Tibial nerve (tissue), 4 donors: ENCODE results near the gene SLC9C1. TPM values are rescaled to one million over a fixed set of nuclear protein-coding genes. Genes with fewer than 3 reads are reported as not detected.

Source experiments
- DNase-seq, 2 donors: peaks; one replicate each; pipeline ENCODE4 v3.0.0-alpha.2; 2019; ENCODE audit warnings: low spot score in 2 of 2
- H3K27ac ChIP-seq, 4 donors: fragments of 200-600 bp; sonication (generic) in 3 of 4; one replicate each; pipeline ENCODE4 v1.5.1; 2017 to 2019; ENCODE audit warnings: mild to moderate bottlenecking in 1 of 4
- H3K27me3 ChIP-seq, 2 donors: fragments of 200-600 bp; sonication (generic) in 1 of 2; one replicate each; pipeline versions ENCODE4 v1.5.1 to v1.6.0; 2017 to 2019
- H3K36me3 ChIP-seq, 3 donors: fragments of 200-600 bp; sonication (generic); one replicate each; pipeline ENCODE4 v1.5.1; 2018 to 2019
- H3K4me1 ChIP-seq, 4 donors: fragments of 200-600 bp; sonication (generic) in 3 of 4; one replicate each; pipeline ENCODE4 v1.5.1; 2017 to 2019
- H3K4me3 ChIP-seq, 4 donors: fragments of 200-600 bp; sonication (generic) in 3 of 4; one replicate each; pipeline ENCODE4 v1.5.1; 2017 to 2019; ENCODE audit warnings: mild to moderate bottlenecking in 1 of 4, moderate library complexity in 1 of 4
- H3K9me3 ChIP-seq, 4 donors: fragments of 200-600 bp; sonication (generic) in 3 of 4; one replicate each; pipeline ENCODE4 v1.5.1; 2017 to 2019
- CTCF ChIP-seq, 5 experiments: fragments of 200-600 bp in 3 of 5; fragments of 450-650 bp in 2 of 5; sonication (generic) in 3 of 5; IDR thresholded peaks; one replicate each; pipeline ENCODE4 v1.5.1; 2016 to 2019; ENCODE audit warnings: antibody characterized with exemption in 5 of 5, mild to moderate bottlenecking in 3 of 5, moderate library complexity in 2 of 5
- EP300 ChIP-seq, 2 donors: sonication (generic); formaldehyde crosslinking; IDR thresholded peaks; one replicate each; pipeline ENCODE4 v1.6.1; 2017; ENCODE audit warnings: antibody characterized with exemption in 2 of 2, mild to moderate bottlenecking in 1 of 2
- POLR2A ChIP-seq, 2 donors: fragments of 450-650 bp; IDR thresholded peaks; one replicate each; pipeline ENCODE4 v1.6.1; 2017; ENCODE audit warnings: antibody characterized with exemption in 2 of 2, mild to moderate bottlenecking in 2 of 2, moderate library complexity in 2 of 2
- WGBS, 2 donors: methylation state at CpG; one replicate each; pipeline ENCODE4 v1.1.5; 2018; 5-methylcytosine and 5-hydroxymethylcytosine counted together
- total RNA-seq, 4 donors: library from RNA; depleted of rRNA; stranded (reverse); fragments of >200 nt; gene quantifications; one replicate each; pipeline ENCODE4 v1.1.0, GENCODE V29; 2016

SLC9C1 gene
- total RNA-seq, 4 donors from 2014 or later: not detected

DNA sequence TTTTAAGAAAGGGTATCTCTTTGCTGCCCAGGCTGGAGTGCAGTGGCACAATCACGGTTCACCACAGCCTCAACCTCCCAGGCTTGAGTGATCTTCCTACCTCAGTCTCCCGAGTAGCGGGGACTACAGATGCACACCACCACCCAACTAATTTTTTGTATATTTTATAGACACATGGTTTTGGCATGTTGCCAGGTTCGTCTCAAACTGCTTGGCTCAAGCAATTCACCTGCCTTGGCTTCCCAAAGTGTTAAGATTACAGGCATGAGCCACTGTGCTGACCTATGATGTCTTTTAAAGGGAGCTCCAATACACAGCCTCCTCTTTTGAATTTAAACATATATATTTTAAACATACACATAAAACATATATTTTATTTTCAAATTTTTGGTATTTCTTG is 60.9 kb downstream of the SLC9C1 start:
- no peaks in the 10 kb centered on the region for H3K36me3 ChIP-seq
- H3K4me3 ChIP-seq: no peak overlapping the region
- 77 to 79% methylated on average over 4 of the region's 4 CpGs for WGBS, 2 donors
- H3K9me3 ChIP-seq: peaks cover 0 to under 1% (median 0%) of the 10 kb centered on the region in 4 donors
- no peak overlapping the region for H3K27ac ChIP-seq
- H3K4me1 ChIP-seq: no peaks in the 10 kb centered on the region
- TF ChIP-seq POLR2A (IDR thresholded peaks at IDR 0.05) (no peak), EP300 (IDR thresholded peaks at IDR 0.05) (no peak), CTCF (IDR thresholded peaks at IDR 0.05) (no peak)
- no peaks in the 10 kb centered on the region for H3K27me3 ChIP-seq
- DNase-seq: no peak

DNA sequence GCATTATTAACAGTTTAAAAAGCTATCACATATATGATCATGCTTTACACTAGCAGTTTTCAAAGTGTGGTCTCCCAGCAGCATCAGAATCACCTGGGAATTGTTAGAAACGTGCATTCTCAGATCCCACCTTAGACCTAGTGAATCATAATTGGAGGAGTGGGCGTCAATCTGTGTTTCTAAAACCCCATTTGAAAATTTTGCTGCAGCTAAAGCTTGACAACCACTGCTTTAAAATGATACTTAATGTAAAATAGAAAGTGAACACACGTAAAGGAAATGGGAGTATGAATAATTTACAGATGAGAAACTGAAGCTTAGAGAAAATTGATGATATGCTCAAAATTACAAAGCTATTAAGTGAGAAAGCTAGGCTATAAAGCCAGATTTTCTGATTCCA is 62.3 kb downstream of the SLC9C1 start:
- Histone ChIP-seq H3K36me3 (no peaks in the 10 kb centered on the region), H3K4me3 (no peak overlapping the region), H3K4me1 (no peaks in the 10 kb centered on the region), H3K27me3 (no peaks in the 10 kb centered on the region), H3K9me3 (peaks cover 0 to 9% (median 0%) of the 10 kb centered on the region in 4 donors), H3K27ac (no peak overlapping the region)
- DNase-seq: no peak
- 73 to 80% methylated on average over 3 of the region's 3 CpGs for WGBS, 2 donors
- TF ChIP-seq EP300 (IDR thresholded peaks at IDR 0.05) (no peak), POLR2A (IDR thresholded peaks at IDR 0.05) (no peak), CTCF (IDR thresholded peaks at IDR 0.05) (no peak)

- H3K36me3 ChIP-seq: no peaks in the 10 kb centered on the region
- peaks cover 0 to 26% (median 7%) of the 10 kb centered on the region in 4 donors for H3K9me3 ChIP-seq
- no peaks in the 10 kb centered on the region for H3K27me3 ChIP-seq
- no peak for TF ChIP-seq EP300 (IDR thresholded peaks at IDR 0.05)
- no peak for TF ChIP-seq POLR2A (IDR thresholded peaks at IDR 0.05)
- TF ChIP-seq CTCF (IDR thresholded peaks at IDR 0.05): no peak
- no peak overlapping the region for H3K4me3 ChIP-seq
- no peak overlapping the region for H3K27ac ChIP-seq
- H3K4me1 ChIP-seq: no peaks in the 10 kb centered on the region
- WGBS, 2 donors: 67 to 71% methylated on average over 1 of the region's 1 CpG
- no peak for DNase-seq
Measured at GRCh38 chr3:112230033-112230432, 64.0 kb downstream of the SLC9C1 start.

- no peaks in the 10 kb centered on the region for H3K4me1 ChIP-seq
- no peak overlapping the region for H3K27ac ChIP-seq
- H3K4me3 ChIP-seq: no peak overlapping the region
- no peaks in the 10 kb centered on the region for H3K36me3 ChIP-seq
- H3K27me3 ChIP-seq: no peaks in the 10 kb centered on the region
- H3K9me3 ChIP-seq: peaks cover 0 to 37% (median 11%) of the 10 kb centered on the region in 4 donors
- no peak for DNase-seq
- TF ChIP-seq POLR2A (IDR thresholded peaks at IDR 0.05): no peak
- no peak for TF ChIP-seq CTCF (IDR thresholded peaks at IDR 0.05)
- no peak for TF ChIP-seq EP300 (IDR thresholded peaks at IDR 0.05)
- WGBS, 2 donors: 25 to 50% methylated on average over 1 of the region's 1 CpG
Measured at GRCh38 chr3:112228786-112229185, 65.2 kb downstream of the SLC9C1 start.

- H3K4me1 ChIP-seq: no peaks in the 10 kb centered on the region
- H3K27ac ChIP-seq: no peak overlapping the region
- TF ChIP-seq POLR2A (IDR thresholded peaks at IDR 0.05): no peak
- TF ChIP-seq CTCF (IDR thresholded peaks at IDR 0.05): no peak
- TF ChIP-seq EP300 (IDR thresholded peaks at IDR 0.05): no peak
- H3K4me3 ChIP-seq: no peak overlapping the region
- H3K36me3 ChIP-seq: no peaks in the 10 kb centered on the region
- 85 to 87% methylated on average over 3 of the region's 3 CpGs for WGBS, 2 donors
- DNase-seq: no peak
- no peaks in the 10 kb centered on the region for H3K27me3 ChIP-seq
- no peaks in the 10 kb centered on the region for H3K9me3 ChIP-seq
Measured at GRCh38 chr3:112200317-112200666, 93.7 kb downstream of the SLC9C1 start.
